ENCODE results near the gene POLR1G. TPM values are rescaled to one million over a fixed set of nuclear protein-coding genes. Genes with fewer than 3 reads are reported as not detected.

The POLR1G gene
- total and polyA plus RNA-seq, 9 of the 15 experiments (the other 6 are each of a cell fraction or from before 2014, with no cell fraction given), result 3.0 to 50.1 (median 27.4) TPM

- TF ChIP-seq ZZZ3 (IDR thresholded peaks at IDR 0.05), result no peak
- TF ChIP-seq FOSL1 (tag; conservative IDR thresholded peaks at IDR 0.05), result peak; percentile 100
- TF ChIP-seq RBFOX2 (IDR thresholded peaks at IDR 0.05; ENCODE audit: low read depth, low read length), result peak; percentile 72
- no peak for TF ChIP-seq ZNF695 (CRISPR knock-in tag; IDR thresholded peaks at IDR 0.05)
- TF ChIP-seq E2F5 (CRISPR knock-in tag; IDR thresholded peaks at IDR 0.05), result no peak
- TF ChIP-seq CEBPB (tag; IDR thresholded peaks at IDR 0.05), result no peak
- TF ChIP-seq KAT8 (IDR thresholded peaks at IDR 0.05; ENCODE audit: low read depth), result no peak
- peak; percentile 2 for TF ChIP-seq PRDM10 (IDR thresholded peaks at IDR 0.05; ENCODE audit: partially characterized antibody)
- no peak for TF ChIP-seq CTCFL (IDR thresholded peaks at IDR 0.05; ENCODE audit: borderline replicate concordance, insufficient read depth, low read depth, low read length, poor library complexity, severe bottlenecking)
- TF ChIP-seq EHMT2 (IDR thresholded peaks at IDR 0.05), result 0 out of 2 replicates have a peak, but pooled peaks have one; percentile 7
- no peak for TF ChIP-seq EZH2 (IDR thresholded peaks at IDR 0.05; ENCODE audit: borderline replicate concordance, low read depth, low read length)
- peak; percentile 83; the same call in 1 of the 2 replicates for TF ChIP-seq DNMT1 (IDR thresholded peaks at IDR 0.05)
- TF ChIP-seq ELF2 (CRISPR knock-in tag; IDR thresholded peaks at IDR 0.05), result peak; percentile 63; the same call in 1 of the 2 replicates
- TF ChIP-seq MBD1 (CRISPR knock-in tag; IDR thresholded peaks at IDR 0.05), result no peak
Observed at GRCh38 chr19:45424191-45425058, 18.0 kb downstream of the POLR1G start (continued).

Measured in K562 (cell line).